Inferior parietal cortex (tissue), 1 donor: ENCODE results near the gene KATNBL1.

Experiments
- DNase-seq: peaks from one replicate; pipeline ENCODE4 v3.0.0-alpha.2; 2016; ENCODE audit errors: extremely low spot score

The KATNBL1 gene

GRCh38 chr15:34116620-34117019, 93.3 kb downstream of the KATNBL1 start:
- DNase-seq = no peak

- no peak for DNase-seq
These were observed 95.2 kb downstream of the KATNBL1 start for GRCh38 chr15:34114739-34115138.

GRCh38 chr15:34114215-34114614, 95.7 kb downstream of the KATNBL1 start:
- DNase-seq = no peak

- no peak for DNase-seq
These were observed 98.4 kb downstream of the KATNBL1 start for GRCh38 chr15:34111488-34111887.

GRCh38 chr15:34109797-34110663, 99.9 kb downstream of the KATNBL1 start:
- DNase-seq = peak; percentile 29

- DNase-seq = no peak
These were observed 102.6 kb downstream of the KATNBL1 start for GRCh38 chr15:34107315-34107714.

GRCh38 chr15:34106423-34106822, 103.5 kb downstream of the KATNBL1 start:
- no peak for DNase-seq

- DNase-seq = peak; percentile 15
These were observed 107.5 kb downstream of the KATNBL1 start for GRCh38 chr15:34102175-34102925.

GRCh38 chr15:34101366-34102174, 108.3 kb downstream of the KATNBL1 start, which contains the start of the genes EMC7 and PGBD4:
EMC7 (minus strand) TSS chr15:34101862; CDS start chr15:34101839, 23 bp downstream.
PGBD4 (plus strand) TSS chr15:34102083; CDS start chr15:34102532, 449 bp downstream.
- DNase-seq = peak; percentile 99

- DNase-seq = no peak
These were observed 110.0 kb downstream of the KATNBL1 start for GRCh38 chr15:34099914-34100313.
